ENCODE measurements around the gene TMEM175.

The TMEM175 gene

GRCh38 chr4:931194-931959 is 883 bp upstream of the TMEM175 start (continued):
- TF ChIP-seq BCL6B (tag by site-specific recombination; IDR thresholded peaks at IDR 0.05) = no peak
- TF ChIP-seq ZNF23 (tag by site-specific recombination; IDR thresholded peaks at IDR 0.05; ENCODE audit: borderline replicate concordance) = no peak
- no peak for TF ChIP-seq ZBTB44 (tag by site-specific recombination; IDR thresholded peaks at IDR 0.05)
- TF ChIP-seq ZNF623 (tag by site-specific recombination; IDR thresholded peaks at IDR 0.05) = no peak
- TF ChIP-seq ZNF600 (tag by site-specific recombination; IDR thresholded peaks at IDR 0.05) = 0 out of 2 replicates have a peak, but pooled peaks have one; percentile 3
- TF ChIP-seq SETDB1 (IDR thresholded peaks at IDR 0.05; ENCODE audit: insufficient read length, low read length) = no peak
- TF ChIP-seq ZNF692 (tag by site-specific recombination; IDR thresholded peaks at IDR 0.05) = peak; percentile 71; the same call in 1 of the 2 replicates
- peak; percentile 55 for TF ChIP-seq PATZ1 (tag by site-specific recombination; IDR thresholded peaks at IDR 0.05)
- no peak for TF ChIP-seq ZNF544 (tag by site-specific recombination; IDR thresholded peaks at IDR 0.05)
- TF ChIP-seq ZBTB20 (tag by site-specific recombination; IDR thresholded peaks at IDR 0.05) = no peak
- TF ChIP-seq ZNF660 (tag by site-specific recombination; IDR thresholded peaks at IDR 0.05) = no peak
- TF ChIP-seq ZNF521 (tag by site-specific recombination; IDR thresholded peaks at IDR 0.05) = no peak
- no peak for TF ChIP-seq ZNF248 (tag by site-specific recombination; IDR thresholded peaks at IDR 0.05)
- no peak for TF ChIP-seq ZNF664 (tag by site-specific recombination; IDR thresholded peaks at IDR 0.05)
- no peak for TF ChIP-seq ZNF776 (tag by site-specific recombination; IDR thresholded peaks at IDR 0.05; ENCODE audit: borderline replicate concordance)
- TF ChIP-seq ZBTB48 (tag by site-specific recombination; IDR thresholded peaks at IDR 0.05) = peak; percentile 32; the same call in 1 of the 2 replicates
- peak; percentile 53 for TF ChIP-seq ZFHX2 (tag by site-specific recombination; conservative IDR thresholded peaks at IDR 0.05)
- peak; percentile 55; the same call in 1 of the 2 replicates for TF ChIP-seq KLF1 (tag by site-specific recombination; IDR thresholded peaks at IDR 0.05)
- no peak for TF ChIP-seq GFI1B (tag by site-specific recombination; IDR thresholded peaks at IDR 0.05)
- TF ChIP-seq GLI4 (tag by site-specific recombination; IDR thresholded peaks at IDR 0.05) = no peak
- no peak for TF ChIP-seq ZNF266 (tag by site-specific recombination; IDR thresholded peaks at IDR 0.05; ENCODE audit: low read depth)
- no peak for TF ChIP-seq ZNF510 (tag by site-specific recombination; IDR thresholded peaks at IDR 0.05; ENCODE audit: insufficient replicate concordance)
- TF ChIP-seq BCL11A (tag by site-specific recombination; IDR thresholded peaks at IDR 0.05; ENCODE audit: low read depth) = peak; percentile 37; the same call in 1 of the 2 replicates
- TF ChIP-seq ZNF561 (tag by site-specific recombination; IDR thresholded peaks at IDR 0.05; ENCODE audit: borderline replicate concordance) = no peak
- TF ChIP-seq ZIC2 (tag by site-specific recombination; IDR thresholded peaks at IDR 0.05) = no peak
- TF ChIP-seq ZNF341 (tag by site-specific recombination; IDR thresholded peaks at IDR 0.05; ENCODE audit: low read depth) = no peak
- TF ChIP-seq MEIS1 (CRISPR knock-in tag; IDR thresholded peaks at IDR 0.05; ENCODE audit: borderline replicate concordance) = no peak
- TF ChIP-seq ZNF488 (tag by site-specific recombination; IDR thresholded peaks at IDR 0.05) = no peak
- no peak for TF ChIP-seq ZNF146 (tag by site-specific recombination; IDR thresholded peaks at IDR 0.05)
- TF ChIP-seq ZNF639 (tag by site-specific recombination; IDR thresholded peaks at IDR 0.05) = no peak
- TF ChIP-seq KLF17 (tag by site-specific recombination; IDR thresholded peaks at IDR 0.05) = no peak

Data from HEK293 (cell line).